ENCODE measurements around the gene ZRANB3. TPM values are rescaled to one million over a fixed set of nuclear protein-coding genes. Genes with fewer than 3 reads are reported as not detected.

ZRANB3 gene
- total RNA-seq, 1 experiment from 2014 or later: 12.0 TPM

GRCh38 chr2:135142323-135142722 lies 388.7 kb downstream of the ZRANB3 start:
- Histone ChIP-seq H3K9ac (ENCODE audit: low read length) (no peak overlapping the region), H3K4me2 (ENCODE audit: low read length) (no peak overlapping the region), H3K79me2 (ENCODE audit: insufficient read depth, low read length) (0 out of 2 replicates have a peak, but pooled peaks cover 5% of the 10 kb centered on the region), H3K4me3 (replicated peaks in 1 of 2; ENCODE audit: low read depth in 1 of 2, low read length in 2 of 2) (no peak overlapping the region), H3K9me3 (ENCODE audit: control insufficient read depth in 1 of 2, insufficient read depth in 1 of 2, low read depth in 1 of 2, low read length in 2 of 2) (peaks cover 0 to 5% of the 10 kb centered on the region in 2 experiments; a peak in 1 of 4 replicates), H3K4me1 (ENCODE audit: control insufficient read depth in 1 of 2, insufficient read depth in 2 of 2, low read length in 2 of 2) (no peaks in the 10 kb centered on the region), H3K9me2 (ENCODE audit: insufficient read depth) (no peaks in the 10 kb centered on the region), H4K20me1 (ENCODE audit: insufficient read depth) (no peaks in the 10 kb centered on the region), H3K36me3 (ENCODE audit: control insufficient read depth in 1 of 2, insufficient read depth in 2 of 2, low read length in 2 of 2) (peaks cover 0 to 9% of the 10 kb centered on the region in 2 experiments; a peak in 1 of 4 replicates), H2AFZ (ENCODE audit: low read depth, low read length, poor library complexity, severe bottlenecking) (no peak overlapping the region), H3K27me3 (ENCODE audit: insufficient read depth, low read length) (no peaks in the 10 kb centered on the region), H3K27ac (ENCODE audit: low read depth, low read length) (no peak overlapping the region)
- ChIA-PET CTCF (no interaction called here), RAD21 (ENCODE audit: low non-redundant PET in 1 of 2, low total read pairs in 2 of 2, uncharacterized antibody in 2 of 2, unreplicated experiment in 2 of 2) (no interaction called here), POLR2A (no interaction called here)
- BruUV-seq (replicated peaks): no TSS peak
- no peak for TF ChIP-seq SIN3A (IDR thresholded peaks at IDR 0.05; ENCODE audit: low read depth)
- no peak for TF ChIP-seq MAX (IDR thresholded peaks at IDR 0.05)
- TF ChIP-seq ELF1 (IDR thresholded peaks at IDR 0.05; ENCODE audit: borderline replicate concordance, low read depth): no peak
- no peak for ATAC-seq
- DNase-seq (ENCODE audit: low read depth, low spot score): no peak
- intact Hi-C loops (cut with micrococcal nuclease): no loop called here

- no TSS peak for BruUV-seq (replicated peaks)
- H3K4me3 ChIP-seq (replicated peaks in 1 of 2; ENCODE audit: low read depth in 1 of 2, low read length in 2 of 2): no peak overlapping the region
- ATAC-seq: no peak
- no peaks in the 10 kb centered on the region for H3K9me2 ChIP-seq (ENCODE audit: insufficient read depth)
- CTCF ChIA-PET: no interaction called here
- H2AFZ ChIP-seq (ENCODE audit: low read depth, low read length, poor library complexity, severe bottlenecking): no peak overlapping the region
- no peak overlapping the region for H3K27ac ChIP-seq (ENCODE audit: low read depth, low read length)
- H3K9me3 ChIP-seq (ENCODE audit: control insufficient read depth in 1 of 2, insufficient read depth in 1 of 2, low read depth in 1 of 2, low read length in 2 of 2): peaks cover 0 to 5% of the 10 kb centered on the region in 2 experiments; a peak in 1 of 4 replicates
- no peak for DNase-seq (ENCODE audit: low read depth, low spot score)
- H3K79me2 ChIP-seq (ENCODE audit: insufficient read depth, low read length): 0 out of 2 replicates have a peak, but pooled peaks cover 5% of the 10 kb centered on the region
- intact Hi-C loops (cut with micrococcal nuclease): no loop called here
- POLR2A ChIA-PET: no interaction called here
- H3K27me3 ChIP-seq (ENCODE audit: insufficient read depth, low read length): no peaks in the 10 kb centered on the region
- RAD21 ChIA-PET (ENCODE audit: low non-redundant PET in 1 of 2, low total read pairs in 2 of 2, uncharacterized antibody in 2 of 2, unreplicated experiment in 2 of 2): no interaction called here
- H4K20me1 ChIP-seq (ENCODE audit: insufficient read depth): no peaks in the 10 kb centered on the region
- TF ChIP-seq JUND (IDR thresholded peaks at IDR 0.05): no peak
- no peak for TF ChIP-seq SRF (IDR thresholded peaks at IDR 0.05; ENCODE audit: low read depth)
- TF ChIP-seq MAX (IDR thresholded peaks at IDR 0.05): no peak
- TF ChIP-seq CTCF (IDR thresholded peaks at IDR 0.05 in 2 of 3, conservative IDR thresholded peaks at IDR 0.05 in 1 of 3; ENCODE audit: borderline replicate concordance in 1 of 3, insufficient read depth in 1 of 3, low read depth in 2 of 3, low read length in 2 of 3): no peak
- no peak for TF ChIP-seq TCF7L2 (IDR thresholded peaks at IDR 0.05; ENCODE audit: borderline replicate concordance, extremely low read depth, insufficient read depth, insufficient read length)
- TF ChIP-seq POLR2AphosphoS5 (IDR thresholded peaks at IDR 0.05; ENCODE audit: low read depth, low read length): no peak
- TF ChIP-seq EGR1 (IDR thresholded peaks at IDR 0.05; ENCODE audit: low read depth): no peak
- no peak for TF ChIP-seq SIN3A (IDR thresholded peaks at IDR 0.05; ENCODE audit: low read depth)
- TF ChIP-seq RAD21 (IDR thresholded peaks at IDR 0.05; ENCODE audit: low read depth): no peak
- no peak for TF ChIP-seq CBX3 (IDR thresholded peaks at IDR 0.05; ENCODE audit: low read depth)
- TF ChIP-seq ZFX (IDR thresholded peaks at IDR 0.05): no peak
- H3K4me2 ChIP-seq (ENCODE audit: low read length): no peak overlapping the region
- H3K4me1 ChIP-seq (ENCODE audit: control insufficient read depth in 1 of 2, insufficient read depth in 2 of 2, low read length in 2 of 2): no peaks in the 10 kb centered on the region
- H3K36me3 ChIP-seq (ENCODE audit: control insufficient read depth in 1 of 2, insufficient read depth in 2 of 2, low read length in 2 of 2): peaks cover 2 to 9% of the 10 kb centered on the region in 2 experiments; a peak in 3 of 4 replicates
- H3K9ac ChIP-seq (ENCODE audit: low read length): no peak overlapping the region
These were observed 390.4 kb downstream of the ZRANB3 start for GRCh38 chr2:135140606-135141005.

Measured in HCT116 (cell line).